GM12891 (cell line): Measurements from ENCODE around the gene TPH1.

Experiments used
- DNase-seq: peaks from one replicate; pipeline ENCODE4 v3.0.0; 2011; ENCODE audit warnings: low spot score; ENCODE audit not compliant: insufficient read length
- FAIRE-seq: peaks from 2 replicates; lab custom pipeline; 2011; peaks lifted over from hg19 to GRCh38; lab: Jason Lieb, UNC
- PAX5 ChIP-seq: IDR thresholded peaks from 2 replicates; pipeline ENCODE4 v1.6.1; 2011; ENCODE audit warnings: low read length, moderate library complexity, mild to moderate bottlenecking; ENCODE audit not compliant: insufficient read depth, severe bottlenecking
- POLR2A ChIP-seq: IDR thresholded peaks from 2 replicates; pipeline ENCODE4 v1.6.1; 2011; ENCODE audit warnings: low read depth, low read length, control low read depth
- POLR2AphosphoS5 ChIP-seq: IDR thresholded peaks from 2 replicates; pipeline ENCODE4 v1.6.1; 2011; ENCODE audit warnings: low read depth, low read length, control low read depth
- POU2F2 ChIP-seq: IDR thresholded peaks from 2 replicates; pipeline ENCODE4 v1.6.1; 2011; ENCODE audit warnings: low read depth, mild to moderate bottlenecking, control low read depth, low read length, moderate library complexity
- SPI1 ChIP-seq: IDR thresholded peaks from 2 replicates; pipeline ENCODE4 v1.6.1; 2011; ENCODE audit warnings: low read depth, low read length, control low read depth
- TAF1 ChIP-seq: IDR thresholded peaks from 2 replicates; pipeline ENCODE4 v1.6.1; 2011; ENCODE audit warnings: low read depth, low read length, control low read depth

Gene TPH1

DNA sequence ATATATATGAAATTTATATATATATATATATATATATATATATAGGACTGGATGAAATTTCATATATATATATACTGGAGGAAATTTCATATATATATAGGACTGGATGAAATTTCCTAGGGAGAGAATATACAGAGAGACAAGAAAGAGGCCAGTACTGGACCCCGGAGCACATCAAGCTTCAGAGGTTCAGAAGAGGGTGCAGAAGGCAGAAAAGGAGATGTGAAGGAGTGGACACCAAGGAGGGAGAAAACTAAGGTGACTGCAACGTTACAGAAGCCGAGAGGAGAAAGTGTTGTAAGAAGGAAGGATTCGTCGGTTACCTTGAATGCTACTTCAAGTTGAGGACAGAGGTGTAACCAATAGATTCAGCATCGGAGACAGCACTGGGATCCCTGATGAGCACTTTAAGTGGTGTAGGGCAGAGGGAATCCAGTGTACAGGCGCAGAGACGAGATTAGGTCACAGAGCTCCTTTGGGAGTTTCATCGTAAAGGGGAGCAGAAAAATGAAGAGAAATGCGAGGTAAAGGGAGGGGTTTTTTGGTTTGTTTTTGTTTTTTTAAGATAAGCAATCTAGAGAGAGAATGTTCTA lies 8.5 kb upstream of the TPH1 start:
- DNase-seq (no peak), FAIRE-seq (no peak)
- TF ChIP-seq POLR2A (no peak), PAX5 (no peak), POU2F2 (no peak), TAF1 (no peak), POLR2AphosphoS5 (no peak), SPI1 (no peak)

DNA sequence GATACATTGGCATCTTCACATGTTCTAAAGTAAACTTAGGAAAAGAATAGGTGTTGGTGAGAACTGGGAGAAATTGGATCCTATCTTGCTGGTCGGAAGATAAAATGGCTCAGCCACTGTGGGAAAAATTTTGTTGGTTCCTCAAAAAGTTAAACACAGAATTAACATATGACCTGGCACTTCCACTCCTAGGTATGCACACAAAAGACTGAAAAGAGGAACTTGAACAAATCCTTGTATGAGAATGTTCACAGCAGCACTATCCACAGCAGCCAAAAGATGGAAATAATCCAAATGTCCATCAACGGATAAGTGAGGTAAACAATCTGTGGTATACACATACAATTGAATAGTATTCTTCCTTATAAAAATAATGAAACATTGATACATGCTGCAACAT lies 4.8 kb upstream of the TPH1 start:
- TF ChIP-seq PAX5: no peak
- peak; percentile 32; the same call in 1 of the 2 replicates for TF ChIP-seq SPI1
- no peak for TF ChIP-seq POLR2AphosphoS5
- TF ChIP-seq POU2F2: no peak
- TF ChIP-seq TAF1: no peak
- TF ChIP-seq POLR2A: no peak
- FAIRE-seq (no peak), DNase-seq (no peak)

DNA sequence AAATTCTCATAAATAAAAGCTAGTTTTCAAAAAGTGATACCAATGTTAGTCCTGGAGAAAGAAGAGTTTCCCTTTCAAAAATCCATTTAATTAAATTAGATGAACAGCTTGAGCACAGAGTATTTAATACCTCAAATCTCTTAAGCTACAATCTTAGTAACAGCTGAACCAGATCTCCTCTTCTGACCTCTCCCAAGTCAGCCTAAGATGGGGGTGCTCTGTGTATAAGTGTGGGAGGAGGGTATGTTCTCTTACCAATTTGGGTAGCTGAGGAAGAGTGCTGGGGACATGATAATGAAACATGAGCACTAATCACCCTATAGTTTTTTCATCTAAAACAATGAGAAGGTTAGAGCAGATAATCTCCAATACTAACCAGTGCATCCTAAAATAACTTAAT lies 9.6 kb downstream of the TPH1 start:
- no peak for TF ChIP-seq PAX5
- TF ChIP-seq SPI1: no peak
- no peak for TF ChIP-seq TAF1
- FAIRE-seq: no peak

DNA sequence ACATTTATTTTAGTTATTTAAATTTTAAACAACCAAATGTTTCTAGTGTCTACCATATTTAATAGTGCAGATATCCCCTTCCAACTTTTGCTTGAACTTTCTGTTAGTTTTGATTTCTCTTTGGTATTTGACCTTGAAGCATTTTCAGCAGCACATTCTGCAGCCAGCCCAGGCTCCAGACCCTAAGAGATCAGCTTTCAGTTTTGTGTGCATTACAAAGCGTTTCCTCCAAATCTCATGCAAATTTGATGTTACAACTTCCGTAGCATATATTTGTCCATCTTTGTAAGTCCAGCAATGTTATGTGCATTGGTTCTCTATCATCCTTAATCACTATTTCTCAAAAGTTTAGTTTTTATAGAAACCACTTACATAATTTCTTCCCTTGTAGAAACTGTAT lies 18.6 kb downstream of the TPH1 start:
- FAIRE-seq (no peak), DNase-seq (no peak)
- TF ChIP-seq SPI1: no peak
- TF ChIP-seq PAX5: no peak
- no peak for TF ChIP-seq POLR2AphosphoS5
- TF ChIP-seq TAF1: no peak
- no peak for TF ChIP-seq POLR2A
- TF ChIP-seq POU2F2: no peak

More for the DNA sequence above, 9.6 kb downstream of the TPH1 start:
- DNase-seq: no peak

DNA sequence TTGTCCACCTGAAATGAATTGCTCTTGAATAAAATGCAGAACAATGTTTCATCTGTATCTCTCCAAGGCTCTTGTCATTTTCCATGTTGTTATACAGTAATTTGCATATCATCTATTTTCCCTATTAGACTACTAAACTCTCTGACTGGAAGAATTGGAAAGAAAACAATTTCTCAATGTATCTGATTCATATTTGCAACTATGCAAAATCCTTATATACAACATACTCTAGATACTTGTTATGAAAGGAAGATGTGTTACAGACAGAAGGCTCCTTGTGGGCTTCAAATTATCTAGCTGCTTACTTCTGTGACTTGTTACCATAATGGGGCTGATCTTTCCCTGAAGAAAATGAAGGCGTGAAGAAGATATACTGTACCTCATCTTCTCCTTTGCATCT lies 23.6 kb downstream of the TPH1 start:
- no peak for DNase-seq

DNA sequence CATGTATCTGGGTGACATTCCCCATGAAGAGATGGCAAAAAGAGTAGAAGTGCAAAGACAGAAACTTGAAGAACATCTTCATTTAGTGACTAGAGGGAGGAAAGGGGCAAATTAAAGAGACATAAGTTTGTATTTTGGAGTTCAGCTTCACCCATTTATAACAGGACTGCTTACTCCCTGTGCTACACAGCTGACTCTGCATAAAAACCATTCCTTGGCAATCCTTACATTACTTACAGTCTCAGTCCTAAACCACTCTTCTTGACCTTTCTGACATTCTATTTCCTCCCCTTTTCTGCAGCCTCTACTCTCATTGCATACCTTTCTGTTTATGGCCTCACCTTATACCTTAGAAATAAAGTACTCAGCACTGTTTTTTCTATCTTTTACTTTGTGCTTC lies 26.4 kb downstream of the TPH1 start:
- FAIRE-seq (no peak), DNase-seq (no peak)
- TF ChIP-seq POLR2A (no peak), POU2F2 (no peak)

More for the DNA sequence above, 23.6 kb downstream of the TPH1 start:
- no peak for TF ChIP-seq TAF1
- TF ChIP-seq POLR2AphosphoS5: no peak
- no peak for TF ChIP-seq SPI1
- no peak for TF ChIP-seq POU2F2
- no peak for TF ChIP-seq POLR2A
- no peak for TF ChIP-seq PAX5
- no peak for FAIRE-seq

DNA sequence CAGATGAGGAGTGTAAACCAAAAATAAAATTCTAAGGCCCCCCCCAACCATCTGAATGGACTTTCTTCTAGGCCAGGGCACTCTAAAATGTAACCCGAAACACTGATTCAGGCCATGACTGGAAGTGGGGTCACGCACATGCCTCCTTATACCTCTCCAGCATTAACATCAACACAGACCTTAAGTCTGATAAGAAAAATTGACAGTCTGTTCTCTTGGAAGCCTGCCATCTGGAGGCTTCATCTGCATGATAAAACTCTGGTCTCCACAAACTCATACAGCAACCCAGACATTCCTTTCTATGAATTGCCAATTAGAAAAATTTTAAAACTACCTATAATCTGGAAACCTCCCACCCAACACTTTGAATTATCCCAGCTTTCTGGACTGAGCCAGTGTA lies 29.3 kb downstream of the TPH1 start:
- no peak for FAIRE-seq
- TF ChIP-seq PAX5 (no peak), TAF1 (no peak), POU2F2 (no peak), POLR2A (no peak), SPI1 (no peak), POLR2AphosphoS5 (no peak)

DNA sequence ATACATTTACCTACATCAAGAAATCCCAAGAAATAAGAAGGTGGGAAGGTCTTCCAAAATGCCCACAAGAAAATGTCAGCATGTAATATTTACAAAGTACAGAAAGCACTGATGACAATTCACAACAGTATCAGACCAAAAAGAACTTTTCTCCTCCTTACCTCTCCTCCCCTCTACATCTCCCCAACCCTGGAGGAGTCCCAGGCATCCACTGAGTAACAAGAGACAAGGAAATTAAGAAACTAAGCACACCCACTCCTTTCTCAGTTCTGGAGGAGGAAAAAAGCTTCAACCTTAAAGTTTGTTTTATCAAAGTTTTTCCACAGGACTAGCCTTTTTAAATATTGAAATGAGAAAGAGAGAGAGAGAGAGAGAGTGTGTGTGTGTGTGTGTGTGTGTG lies 31.2 kb downstream of the TPH1 start:
- TF ChIP-seq TAF1 (no peak), POU2F2 (no peak), SPI1 (no peak), POLR2A (no peak), PAX5 (no peak), POLR2AphosphoS5 (no peak)
- FAIRE-seq: no peak
- DNase-seq: no peak

More for the DNA sequence above, 29.3 kb downstream of the TPH1 start:
- DNase-seq: no peak

DNA sequence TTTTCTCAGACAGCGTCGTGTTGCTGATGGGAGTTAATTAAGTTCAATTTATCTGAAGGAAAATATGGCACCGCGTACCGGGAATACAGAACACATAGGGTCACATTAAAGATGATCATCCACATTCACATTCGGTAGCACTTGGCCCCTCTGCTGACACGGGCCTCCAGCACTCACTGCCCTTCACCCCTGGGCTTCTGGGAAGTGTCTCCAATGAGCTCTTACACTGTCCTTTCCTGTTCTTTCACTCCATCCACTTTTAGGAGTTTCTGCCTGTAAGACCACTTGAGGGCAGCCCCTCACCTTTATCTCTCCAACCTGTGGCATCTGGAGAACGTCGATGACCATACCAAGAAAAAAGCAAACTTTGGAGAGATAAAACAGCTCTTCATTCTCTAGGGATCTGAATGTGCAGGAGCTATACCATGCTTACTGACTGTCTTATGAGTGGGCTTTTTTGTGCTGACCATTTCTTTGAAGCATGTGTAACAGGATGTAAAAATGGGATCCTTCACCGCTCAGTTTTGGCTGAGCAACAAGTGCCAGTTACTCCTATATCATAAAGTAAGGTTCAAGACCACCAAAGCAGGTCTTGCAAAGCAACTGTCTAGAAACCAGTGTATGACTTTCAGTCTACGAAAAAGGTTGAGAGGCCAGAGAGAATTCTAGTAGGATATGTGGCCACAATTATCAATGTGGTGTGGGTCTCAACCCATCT lies 32.1 kb downstream of the TPH1 start:
- FAIRE-seq (peak; percentile 40), DNase-seq (no peak)
- no peak for TF ChIP-seq POLR2AphosphoS5
- no peak for TF ChIP-seq POU2F2
- TF ChIP-seq POLR2A: no peak
- no peak for TF ChIP-seq PAX5
- no peak for TF ChIP-seq SPI1
- no peak for TF ChIP-seq TAF1
